ENCODE data around the gene ZNF22. TPM values are rescaled to one million over a fixed set of nuclear protein-coding genes. Genes with fewer than 3 reads are reported as not detected.
A peak's percentile ranks its signal among the peaks of the same experiment; 100 is the strongest.

ZNF22 gene
- total RNA-seq, 4 donors from 2014 or later = 3.6 to 12.3 (median 8.1) TPM

DNA sequence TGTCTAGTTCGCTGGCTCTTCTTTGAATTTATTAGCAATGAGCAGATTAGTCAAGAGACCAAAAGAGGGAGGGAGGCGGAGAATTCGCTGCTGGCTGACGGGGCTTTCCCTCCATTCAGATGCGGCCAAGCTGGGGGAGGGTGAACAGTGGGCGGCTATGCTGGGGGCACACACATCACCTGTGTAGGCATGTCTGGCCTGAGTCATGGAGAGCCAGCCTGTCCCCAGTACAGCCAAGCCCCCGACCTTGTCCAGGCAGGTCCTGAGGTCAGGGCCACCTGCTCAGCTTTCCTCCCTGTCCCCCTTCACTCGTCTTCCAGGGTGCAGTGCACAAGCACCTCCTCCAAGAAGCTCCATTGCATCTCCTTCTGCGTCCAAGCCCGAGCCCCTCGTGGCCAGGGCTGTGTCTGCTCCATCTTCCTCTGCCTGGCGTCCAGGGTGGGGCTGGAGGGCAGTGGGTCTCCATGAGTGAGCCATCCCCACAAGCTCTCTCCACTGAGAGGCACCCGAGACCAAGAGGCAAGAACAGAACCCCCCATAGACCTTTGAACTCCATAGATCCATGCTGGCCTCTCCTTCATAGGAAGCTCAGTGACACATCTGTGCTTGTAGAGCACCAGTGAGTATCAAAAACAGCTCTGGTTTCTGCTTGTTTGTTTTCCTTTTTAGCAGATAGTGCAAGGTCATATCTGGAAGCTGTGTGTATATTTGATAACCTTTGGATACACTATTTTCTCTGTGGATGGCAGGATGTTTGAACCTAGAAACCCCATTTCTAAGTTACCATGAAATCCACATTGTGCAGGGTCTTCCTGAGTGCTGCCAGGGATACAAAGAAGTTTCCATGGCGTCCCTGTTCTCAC lies 20.2 kb upstream of the ZNF22 start:
- ATAC-seq (no peak), DNase-seq (no peak)
- H3K27me3 ChIP-seq = no peaks in the 10 kb centered on the region
- peaks cover 0 to 22% of the 10 kb centered on the region in 2 donors for H3K36me3 ChIP-seq
- no peaks in the 10 kb centered on the region for H3K9me3 ChIP-seq
- H3K4me1 ChIP-seq = peaks cover 63 to 70% of the 10 kb centered on the region in 2 donors
- H3K4me3 ChIP-seq = peak overlapping the region in 2 of 4 donors; percentile 16 to 19
- intact Hi-C loops (cut with DNase I; ENCODE audit: low total_unique reads) (loop anchor here (1.0 kb wide), 1 partner anchor 15 kb away; no protein-coding TSS in a partner anchor), in situ Hi-C loops (cut with MboI; ENCODE audit: low sequenced_read_pairs in 4 of 4) (loop anchor here in 2 of 4 donors (25.0 kb wide), 2 partner anchors 1032 to 1568 kb away; partner anchors contain the start of gene HNRNPF (in 2 of the 2))
- TF ChIP-seq POLR2A (IDR thresholded peaks at IDR 0.05) = no peak
- TF ChIP-seq, protein P1, sequence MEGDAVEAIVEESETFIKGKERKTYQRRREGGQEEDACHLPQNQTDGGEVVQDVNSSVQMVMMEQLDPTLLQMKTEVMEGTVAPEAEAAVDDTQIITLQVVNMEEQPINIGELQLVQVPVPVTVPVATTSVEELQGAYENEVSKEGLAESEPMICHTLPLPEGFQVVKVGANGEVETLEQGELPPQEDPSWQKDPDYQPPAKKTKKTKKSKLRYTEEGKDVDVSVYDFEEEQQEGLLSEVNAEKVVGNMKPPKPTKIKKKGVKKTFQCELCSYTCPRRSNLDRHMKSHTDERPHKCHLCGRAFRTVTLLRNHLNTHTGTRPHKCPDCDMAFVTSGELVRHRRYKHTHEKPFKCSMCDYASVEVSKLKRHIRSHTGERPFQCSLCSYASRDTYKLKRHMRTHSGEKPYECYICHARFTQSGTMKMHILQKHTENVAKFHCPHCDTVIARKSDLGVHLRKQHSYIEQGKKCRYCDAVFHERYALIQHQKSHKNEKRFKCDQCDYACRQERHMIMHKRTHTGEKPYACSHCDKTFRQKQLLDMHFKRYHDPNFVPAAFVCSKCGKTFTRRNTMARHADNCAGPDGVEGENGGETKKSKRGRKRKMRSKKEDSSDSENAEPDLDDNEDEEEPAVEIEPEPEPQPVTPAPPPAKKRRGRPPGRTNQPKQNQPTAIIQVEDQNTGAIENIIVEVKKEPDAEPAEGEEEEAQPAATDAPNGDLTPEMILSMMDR (IDR thresholded peaks at IDR 0.05 in 4 of 5, conservative IDR thresholded peaks at IDR 0.05 in 1 of 5) = no peak
- peak overlapping the region; percentile 84 to 94 (median 90) for H3K27ac ChIP-seq

DNA sequence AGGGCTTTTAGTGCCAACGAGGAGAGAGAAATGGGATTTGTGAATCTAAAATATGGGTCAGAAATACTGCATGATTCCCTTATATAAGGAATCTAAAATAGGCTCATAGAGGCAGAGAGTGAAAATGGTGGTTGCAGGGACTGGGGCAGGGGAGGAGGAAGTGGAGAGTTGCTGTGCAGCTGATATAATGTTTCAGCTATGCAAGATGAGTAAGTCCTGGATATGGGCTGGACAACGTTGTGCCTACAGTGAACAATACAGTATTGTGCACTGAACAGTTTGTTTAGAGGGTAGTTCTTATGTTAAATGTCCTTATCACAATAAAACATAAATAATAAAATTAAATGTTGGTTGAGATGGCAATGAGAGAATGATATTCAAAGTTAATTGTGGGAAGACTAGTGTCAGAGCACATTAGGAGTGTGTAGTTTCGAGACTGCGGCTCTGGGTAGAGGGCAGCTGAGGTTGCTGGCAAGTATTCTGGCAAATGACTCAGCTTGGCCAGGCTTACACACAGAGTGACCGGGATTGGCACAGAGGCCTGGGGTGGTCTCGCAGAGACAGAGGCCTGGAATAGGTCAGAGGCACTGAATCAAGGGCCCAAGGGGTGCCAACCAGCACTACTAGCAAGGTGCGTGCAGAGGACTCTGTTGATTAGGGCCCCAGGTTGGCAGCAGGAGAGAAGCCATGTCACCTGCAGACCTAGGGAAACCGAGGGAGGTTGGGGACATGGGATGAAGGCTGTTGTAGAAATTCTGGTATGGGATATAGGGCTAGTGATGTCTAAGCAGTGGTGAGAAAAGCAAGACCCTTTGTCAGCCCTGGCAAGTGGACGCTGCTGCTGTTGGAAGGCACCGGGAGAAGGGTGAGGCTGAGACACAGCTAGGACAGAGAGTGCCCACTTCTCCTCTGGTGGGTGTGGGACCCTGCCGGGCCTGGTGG lies 19.3 kb upstream of the ZNF22 start:
- ATAC-seq = peak; percentile 52 to 55
- in situ Hi-C loops (cut with MboI; ENCODE audit: low sequenced_read_pairs in 4 of 4) = loop anchor here in 2 of 4 donors (25.0 kb wide), 2 partner anchors 1031 to 1569 kb away; partner anchors contain the start of gene HNRNPF (in 2 of the 2)

GRCh38 chr10:44982114-44982460 lies 18.6 kb upstream of the ZNF22 start:
- peaks cover 49 to 55% of the 10 kb centered on the region in 2 donors for H3K4me1 ChIP-seq
- no peaks in the 10 kb centered on the region for H3K27me3 ChIP-seq
- DNase-seq (peak; percentile 62 to 64), ATAC-seq (peak; percentile 16 to 24)
- H3K4me3 ChIP-seq = peak overlapping the region in 3 of 4 donors; percentile 9 to 26 (median 20)
- in situ Hi-C loops (cut with MboI; ENCODE audit: low sequenced_read_pairs in 4 of 4) (loop anchor here in 2 of 4 donors (25.0 kb wide), 2 partner anchors 1030 to 1570 kb away; partner anchors contain the start of gene HNRNPF (in 2 of the 2)), intact Hi-C loops (cut with DNase I; ENCODE audit: low total_unique reads) (no loop called here)
- peaks cover 0 to 19% of the 10 kb centered on the region in 2 donors for H3K36me3 ChIP-seq
- no peaks in the 10 kb centered on the region for H3K9me3 ChIP-seq
- TF ChIP-seq, protein P1 (IDR thresholded peaks at IDR 0.05 in 4 of 5, conservative IDR thresholded peaks at IDR 0.05 in 1 of 5) = no peak
- no peak for TF ChIP-seq POLR2A (IDR thresholded peaks at IDR 0.05)
- H3K27ac ChIP-seq = peak overlapping the region; percentile 84 to 94 (median 90)

More for the DNA sequence above, 19.3 kb upstream of the ZNF22 start:
- H3K27ac ChIP-seq = peak overlapping the region; percentile 84 to 94 (median 90)
- intact Hi-C loops (cut with DNase I; ENCODE audit: low total_unique reads) = loop anchor here (1.0 kb wide), 1 partner anchor 14 kb away; no protein-coding TSS in a partner anchor
- no peak for TF ChIP-seq POLR2A (IDR thresholded peaks at IDR 0.05)
- TF ChIP-seq, protein P1 (IDR thresholded peaks at IDR 0.05 in 4 of 5, conservative IDR thresholded peaks at IDR 0.05 in 1 of 5) = no peak
- no peaks in the 10 kb centered on the region for H3K9me3 ChIP-seq
- no peaks in the 10 kb centered on the region for H3K27me3 ChIP-seq
- H3K4me3 ChIP-seq = peak overlapping the region in 3 of 4 donors; percentile 19 to 26 (median 20)
- H3K36me3 ChIP-seq = peaks cover 0 to 23% of the 10 kb centered on the region in 2 donors
- H3K4me1 ChIP-seq = peaks cover 55 to 62% of the 10 kb centered on the region in 2 donors
- peak in 1 of 2 donors; percentile 59 for DNase-seq

- H3K4me1 ChIP-seq = peaks cover 45 to 51% of the 10 kb centered on the region in 2 donors
- no peaks in the 10 kb centered on the region for H3K9me3 ChIP-seq
- TF ChIP-seq, protein P1 (IDR thresholded peaks at IDR 0.05 in 4 of 5, conservative IDR thresholded peaks at IDR 0.05 in 1 of 5) = no peak
- no peak for TF ChIP-seq POLR2A (IDR thresholded peaks at IDR 0.05)
- ATAC-seq (no peak), DNase-seq (peak in 1 of 2 donors; percentile 13)
- H3K27ac ChIP-seq = peak overlapping the region; percentile 84 to 94 (median 90)
- peaks cover 0 to 15% of the 10 kb centered on the region in 2 donors for H3K36me3 ChIP-seq
- intact Hi-C loops (cut with DNase I; ENCODE audit: low total_unique reads) (no loop called here), in situ Hi-C loops (cut with MboI; ENCODE audit: low sequenced_read_pairs in 4 of 4) (loop anchor here in 2 of 4 donors (25.0 kb wide), 2 partner anchors 1030 to 1570 kb away; partner anchors contain the start of gene HNRNPF (in 2 of the 2))
- H3K4me3 ChIP-seq = peak overlapping the region in 1 of 4 donors; percentile 20
- no peaks in the 10 kb centered on the region for H3K27me3 ChIP-seq
Measured at GRCh38 chr10:44982496-44982895, 18.2 kb upstream of the ZNF22 start.
